Liver (tissue), 9 donors: ENCODE measurements around the gene HOXB13. TPM values are rescaled to one million over a fixed set of nuclear protein-coding genes. Genes with fewer than 3 reads are reported as not detected.

Experiments used
- DNase-seq: peaks from one replicate; pipeline ENCODE4 v3.0.0-alpha.2; 2017; ENCODE audit warnings: low spot score
- H3K27ac ChIP-seq, 2 donors: one replicate each; pipeline ENCODE4 v1.7.0; 2013; ENCODE audit warnings: inconsistent platforms in 2 of 2, low read length in 2 of 2, control low read depth in 1 of 2, low read depth in 1 of 2, mild to moderate bottlenecking in 1 of 2
- H3K27me3 ChIP-seq, 4 donors: one replicate each; pipeline versions ENCODE4 v1.6.1 to v1.7.0; 2013; ENCODE audit warnings: low read length in 3 of 4, inconsistent platforms in 1 of 4, mild to moderate bottlenecking in 1 of 4, moderate library complexity in 1 of 4; ENCODE audit not compliant: control insufficient read depth in 4 of 4, insufficient read depth in 4 of 4
- H3K36me3 ChIP-seq, 4 donors: one replicate each; pipeline versions ENCODE4 v1.6.1 to v1.7.0; 2013; ENCODE audit warnings: low read length in 3 of 4, mild to moderate bottlenecking in 3 of 4, low read depth in 1 of 4, moderate library complexity in 1 of 4; ENCODE audit not compliant: control insufficient read depth in 4 of 4, insufficient read depth in 3 of 4
- H3K4me1 ChIP-seq, 4 donors: one replicate each; pipeline versions ENCODE4 v1.6.1 to v1.7.0; 2013; ENCODE audit warnings: low read length in 3 of 4, mild to moderate bottlenecking in 3 of 4, moderate library complexity in 1 of 4; ENCODE audit not compliant: control insufficient read depth in 4 of 4, insufficient read depth in 4 of 4
- H3K4me3 ChIP-seq, 3 donors: one replicate each; pipeline versions ENCODE4 v1.6.1 to v1.7.0; 2013; ENCODE audit warnings: low read length in 3 of 3, control low read depth in 1 of 3, low read depth in 1 of 3, mild to moderate bottlenecking in 1 of 3
- H3K9ac ChIP-seq, 2 donors: one replicate each; pipeline ENCODE4 v1.7.0; 2013; ENCODE audit warnings: low read length in 2 of 2, mild to moderate bottlenecking in 2 of 2, moderate library complexity in 2 of 2, control low read depth in 1 of 2, low read depth in 1 of 2
- H3K9me3 ChIP-seq, 4 donors: one replicate each; pipeline versions ENCODE4 v1.6.1 to v1.7.0; 2013; ENCODE audit warnings: low read length in 3 of 4; ENCODE audit not compliant: control insufficient read depth in 4 of 4
- CTCF ChIP-seq: fragments of 150-350 bp; IDR thresholded peaks from 2 replicates; pipeline ENCODE4 v1.5.1; 2017; ENCODE audit warnings: improper control_type of control experiment, low read depth, low read length; ENCODE audit not compliant: missing input control
- FOXA1 ChIP-seq: IDR thresholded peaks from 2 replicates; pipeline ENCODE4 v1.6.1; 2016; ENCODE audit warnings: antibody characterized with exemption
- FOXA2 ChIP-seq: IDR thresholded peaks from 2 replicates; pipeline ENCODE4 v1.6.1; 2016; ENCODE audit warnings: antibody characterized with exemption
- JUND ChIP-seq, 2 donors: IDR thresholded peaks; 2 replicates each; pipeline ENCODE4 v1.6.1; 2016; ENCODE audit warnings: antibody characterized with exemption in 2 of 2
- NR2F2 ChIP-seq: IDR thresholded peaks from 2 replicates; pipeline ENCODE4 v1.6.1; 2016; ENCODE audit warnings: antibody characterized with exemption
- RAD21 ChIP-seq, 2 donors: IDR thresholded peaks; 2 replicates each; pipeline ENCODE4 v1.6.1; 2016; ENCODE audit warnings: antibody characterized with exemption in 2 of 2, mild to moderate bottlenecking in 2 of 2
- REST ChIP-seq: IDR thresholded peaks from 2 replicates; pipeline ENCODE4 v1.6.1; 2016; ENCODE audit warnings: antibody characterized with exemption, mild to moderate bottlenecking
- SP1 ChIP-seq: IDR thresholded peaks from 2 replicates; pipeline ENCODE4 v1.6.1; 2018; ENCODE audit warnings: antibody characterized with exemption, mild to moderate bottlenecking
- TAF1 ChIP-seq: conservative IDR thresholded peaks from 2 replicates; pipeline ENCODE4 v1.6.1; 2016; ENCODE audit warnings: antibody characterized with exemption, mild to moderate bottlenecking
- ZBTB33 ChIP-seq: IDR thresholded peaks from 2 replicates; pipeline ENCODE4 v1.6.1; 2016; ENCODE audit warnings: antibody characterized with exemption
- WGBS: extraction: QIAGEN DNeasy Blood & Tissue Kit; methylation state at CpG from one replicate; pipeline ENCODE4 v1.1.7; 2013; 5-methylcytosine and 5-hydroxymethylcytosine counted together
- polyA plus RNA-seq, 2 donors: library from polyadenylated mRNA; stranded (reverse) in 1 of 2; unstranded in 1 of 2; fragments of 200-250 nt in 1 of 2; fragments of >200 nt in 1 of 2; fragmentation: Nextera tagmentation in 1 of 2; extraction: Ambion mirVana in 1 of 2; gene quantifications; one replicate each; pipeline versions ENCODE4 v1.2.1 to v1.2.3, GENCODE V29; 2013 to 2015
- total RNA-seq, 2 donors: library from RNA; depleted of rRNA; stranded (reverse); fragments of >200 nt; gene quantifications; one replicate each; pipeline ENCODE4 v1.2.3, GENCODE V29; 2014
- donor health status: healthy.
- donor health status: healthy.
- donor health status: healthy.
- donor health status: healthy.
- donor health status: healthy.

Gene HOXB13
- total and polyA plus RNA-seq, 4 donors, result not detected

GRCh38 chr17:48773245-48773644, 44.7 kb upstream of the HOXB13 start:
- Histone ChIP-seq H3K27ac (no peak overlapping the region), H3K9me3 (peaks cover 0 to 1% (median 0%) of the 10 kb centered on the region in 4 donors), H3K4me1 (no peaks in the 10 kb centered on the region), H3K4me3 (no peak overlapping the region), H3K9ac (no peak overlapping the region), H3K27me3 (peaks cover 0 to 6% (median 0%) of the 10 kb centered on the region in 4 donors), H3K36me3 (no peaks in the 10 kb centered on the region)
- TF ChIP-seq SP1 (no peak), NR2F2 (no peak), FOXA2 (no peak), FOXA1 (no peak), JUND (IDR thresholded peaks at IDR 0.05) (no peak), TAF1 (no peak), RAD21 (IDR thresholded peaks at IDR 0.05) (no peak), CTCF (no peak)
- DNase-seq, result no peak
- 88% methylated on average over 3 of the region's 3 CpGs for WGBS

GRCh38 chr17:48770954-48771353, 42.4 kb upstream of the HOXB13 start:
- Histone ChIP-seq H3K9ac (no peak overlapping the region), H3K4me3 (no peak overlapping the region), H3K36me3 (no peaks in the 10 kb centered on the region), H3K9me3 (no peaks in the 10 kb centered on the region), H3K4me1 (no peaks in the 10 kb centered on the region), H3K27me3 (peaks cover 0 to 6% (median 0%) of the 10 kb centered on the region in 4 donors), H3K27ac (no peak overlapping the region)
- TF ChIP-seq TAF1, result no peak
- TF ChIP-seq REST, result no peak
- no peak for TF ChIP-seq FOXA1
- 68% methylated on average over 3 of the region's 3 CpGs for WGBS
- no peak for DNase-seq

- Histone ChIP-seq H3K9ac (no peak overlapping the region), H3K4me3 (no peak overlapping the region), H3K9me3 (no peaks in the 10 kb centered on the region), H3K36me3 (no peaks in the 10 kb centered on the region), H3K27me3 (peaks cover 0 to 6% (median 0%) of the 10 kb centered on the region in 4 donors), H3K4me1 (no peaks in the 10 kb centered on the region), H3K27ac (no peak overlapping the region)
- 91% methylated on average over 5 of the region's 5 CpGs for WGBS
- DNase-seq, result no peak
- TF ChIP-seq JUND (IDR thresholded peaks at IDR 0.05) (no peak), ZBTB33 (no peak), CTCF (no peak)
Observed at GRCh38 chr17:48769009-48769675, 40.6 kb upstream of the HOXB13 start.
